KMS-11 (cell line): ENCODE measurements around the gene FFAR4.
"Not testable (repeated sequence)": the region's sequence is repeated elsewhere in the genome, so short reads cannot be mapped to it uniquely, and the experiment has no call there.

Source experiments
- H2AFZ ChIP-seq: fragments of 200-600 bp; sonication (generic); 2 replicates; pipeline ENCODE4 v1.6.1; 2016; ENCODE audit warnings: antibody characterized with exemption, mixed run types, low read depth
- H3K27ac ChIP-seq: fragments of 200-600 bp; sonication (generic); 2 replicates; pipeline ENCODE4 v1.6.1; 2016; ENCODE audit warnings: mild to moderate bottlenecking, mixed run types
- H3K27me3 ChIP-seq: fragments of 200-600 bp; sonication (generic); 2 replicates; pipeline ENCODE4 v1.6.1; 2017; ENCODE audit warnings: mild to moderate bottlenecking, low read depth, mixed run types, moderate library complexity; ENCODE audit not compliant: insufficient read depth
- H3K36me3 ChIP-seq: fragments of 200-600 bp; sonication (generic); 2 replicates; pipeline ENCODE4 v1.6.1; 2017; ENCODE audit warnings: mild to moderate bottlenecking, mixed run types; ENCODE audit not compliant: insufficient read depth
- H3K4me1 ChIP-seq: fragments of 200-600 bp; sonication (generic); 2 replicates; pipeline ENCODE4 v1.6.1; 2016; ENCODE audit warnings: mild to moderate bottlenecking, low read depth, mixed run types; ENCODE audit not compliant: poor library complexity, severe bottlenecking
- H3K4me2 ChIP-seq: fragments of 200-600 bp; sonication (generic); 2 replicates; pipeline ENCODE4 v1.7.0; 2016; ENCODE audit warnings: mild to moderate bottlenecking, mixed run types
- H3K4me3 ChIP-seq: fragments of 200-600 bp; sonication (generic); IDR thresholded peaks from 2 replicates; pipeline ENCODE4 v1.6.1; 2017; ENCODE audit warnings: low read depth, low read length, mixed read lengths; ENCODE audit not compliant: insufficient read depth
- H3K79me2 ChIP-seq: fragments of 200-600 bp; sonication (generic); 2 replicates; pipeline ENCODE4 v1.6.1; 2016; ENCODE audit warnings: low read depth, mixed run types; ENCODE audit not compliant: insufficient read depth
- H3K9ac ChIP-seq: fragments of 200-600 bp; sonication (generic); 2 replicates; pipeline ENCODE4 v1.6.1; 2016; ENCODE audit warnings: mild to moderate bottlenecking, mixed run types
- H4K20me1 ChIP-seq: fragments of 200-600 bp; sonication (generic); 2 replicates; pipeline ENCODE4 v1.6.1; 2016; ENCODE audit warnings: mild to moderate bottlenecking, mixed run types; ENCODE audit not compliant: insufficient read depth
- CTCF ChIP-seq: fragments of 200-600 bp; sonication (generic); conservative IDR thresholded peaks from 2 replicates; pipeline ENCODE4 v1.6.1; 2017; ENCODE audit warnings: low read depth, mild to moderate bottlenecking, antibody characterized with exemption, low read length, moderate library complexity, mixed read lengths

Gene FFAR4

GRCh38 chr10:93541402-93542357 lies 24.8 kb upstream of the FFAR4 start:
- no peak overlapping the region for H3K9ac ChIP-seq
- H2AFZ ChIP-seq, result no peak overlapping the region
- 0 out of 2 replicates have a peak, but pooled peaks have one; percentile 30 for TF ChIP-seq CTCF
- H3K4me2 ChIP-seq, result no peak overlapping the region
- no peaks in the 10 kb centered on the region for H3K27me3 ChIP-seq
- no peaks in the 10 kb centered on the region for H3K79me2 ChIP-seq
- H3K4me1 ChIP-seq, result no peaks in the 10 kb centered on the region
- H4K20me1 ChIP-seq, result no peaks in the 10 kb centered on the region
- no peaks in the 10 kb centered on the region for H3K36me3 ChIP-seq
- H3K27ac ChIP-seq, result no peak overlapping the region
- H3K4me3 ChIP-seq, result no peak overlapping the region

- no peak overlapping the region for H2AFZ ChIP-seq
- no peaks in the 10 kb centered on the region for H3K79me2 ChIP-seq
- no peak for TF ChIP-seq CTCF
- no peak overlapping the region for H3K4me3 ChIP-seq
- no peaks in the 10 kb centered on the region for H4K20me1 ChIP-seq
- no peak overlapping the region for H3K27ac ChIP-seq
- no peak overlapping the region for H3K4me2 ChIP-seq
- H3K27me3 ChIP-seq, result no peaks in the 10 kb centered on the region
- H3K9ac ChIP-seq, result no peak overlapping the region
- no peaks in the 10 kb centered on the region for H3K36me3 ChIP-seq
- no peaks in the 10 kb centered on the region for H3K4me1 ChIP-seq
These were observed 24.1 kb upstream of the FFAR4 start for GRCh38 chr10:93542358-93542791.

GRCh38 chr10:93546995-93547394 lies 19.5 kb upstream of the FFAR4 start:
- H3K79me2 ChIP-seq, H3K4me1 ChIP-seq, H3K9ac ChIP-seq, H3K4me2 ChIP-seq, H4K20me1 ChIP-seq, H3K27me3 ChIP-seq, H3K4me3 ChIP-seq, H3K27ac ChIP-seq, H3K36me3 ChIP-seq, H2AFZ ChIP-seq: not testable (repeated sequence)

- H3K9ac ChIP-seq, result no peak overlapping the region
- no peaks in the 10 kb centered on the region for H3K79me2 ChIP-seq
- H3K4me3 ChIP-seq, result no peak overlapping the region
- no peak overlapping the region for H3K4me2 ChIP-seq
- H4K20me1 ChIP-seq, result no peaks in the 10 kb centered on the region
- no peaks in the 10 kb centered on the region for H3K36me3 ChIP-seq
- no peak overlapping the region for H3K27ac ChIP-seq
- no peak overlapping the region for H2AFZ ChIP-seq
- H3K27me3 ChIP-seq, result no peaks in the 10 kb centered on the region
- TF ChIP-seq CTCF, result no peak
- H3K4me1 ChIP-seq, result no peaks in the 10 kb centered on the region
These were observed 18.9 kb upstream of the FFAR4 start for GRCh38 chr10:93547522-93547921.
